ENCODE data around the gene LTV1.
"Not testable (repeated sequence)": the region's sequence is repeated elsewhere in the genome, so short reads cannot be mapped to it uniquely, and the experiment has no call there.

The LTV1 gene

DNA sequence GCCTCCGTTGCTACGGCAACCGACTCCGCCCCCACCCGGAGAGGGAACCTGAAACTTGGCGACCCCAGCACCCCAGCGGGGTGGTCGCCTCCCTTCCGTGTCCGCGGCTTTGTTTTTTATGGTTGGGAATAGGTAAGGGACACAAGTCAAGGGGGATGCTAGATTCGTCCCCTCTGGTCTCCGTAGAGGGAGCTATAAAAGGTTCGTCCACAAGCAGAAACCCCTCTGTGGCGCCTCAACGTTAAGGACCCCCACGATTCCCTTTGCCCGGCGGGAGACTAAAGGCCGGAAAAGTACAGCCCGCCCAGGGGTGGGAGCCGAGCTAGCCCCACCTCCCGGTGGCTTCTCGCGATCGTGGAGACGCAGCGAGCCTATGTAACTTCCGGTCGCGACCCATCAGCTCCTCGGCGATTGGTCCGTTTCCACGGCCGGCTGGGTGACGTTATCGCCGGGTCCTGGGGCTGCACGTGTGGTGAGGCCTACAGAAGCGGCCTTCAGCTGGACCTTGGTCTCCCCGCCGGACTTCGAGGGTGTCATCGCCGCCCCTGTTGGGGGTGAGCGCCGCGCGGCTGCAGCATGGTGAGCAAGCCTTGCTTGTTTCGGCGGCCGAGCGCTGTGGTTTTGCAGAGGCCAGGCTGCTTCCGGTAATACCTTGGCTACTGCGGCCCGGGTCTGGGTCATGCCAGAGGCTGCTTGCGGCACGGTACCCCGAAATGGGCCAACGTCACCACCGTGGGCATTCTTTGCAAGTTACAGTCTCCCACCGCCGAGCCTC is at the start of gene LTV1:
TSS of gene LTV1 (plus strand) at position 437 of the 775 bp plus-strand sequence. CDS start at position 577, 140 bp downstream.
- peak; percentile 89 for DNase-seq (ENCODE audit: low spot score)

DNA sequence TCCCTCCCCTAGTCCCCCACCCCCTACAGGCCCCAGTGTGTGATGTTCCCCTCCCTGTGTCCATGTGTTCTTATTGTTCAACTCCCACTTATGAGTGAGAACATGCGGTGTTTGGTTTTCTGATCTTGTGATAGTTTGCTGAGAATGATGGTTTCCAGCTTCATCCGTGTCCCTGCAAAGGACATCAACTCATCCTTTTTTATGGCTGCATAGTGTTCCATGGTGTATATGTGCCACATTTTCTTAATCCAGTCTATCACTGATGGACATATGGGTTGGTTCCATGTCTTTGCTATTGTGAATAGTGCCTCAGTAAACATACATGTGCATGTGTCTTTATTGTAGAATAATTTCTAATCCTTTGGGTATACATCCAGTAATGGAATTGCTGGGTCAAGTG is 46.6 kb upstream of the LTV1 start:
- not testable (repeated sequence) for DNase-seq (ENCODE audit: low spot score)

DNA sequence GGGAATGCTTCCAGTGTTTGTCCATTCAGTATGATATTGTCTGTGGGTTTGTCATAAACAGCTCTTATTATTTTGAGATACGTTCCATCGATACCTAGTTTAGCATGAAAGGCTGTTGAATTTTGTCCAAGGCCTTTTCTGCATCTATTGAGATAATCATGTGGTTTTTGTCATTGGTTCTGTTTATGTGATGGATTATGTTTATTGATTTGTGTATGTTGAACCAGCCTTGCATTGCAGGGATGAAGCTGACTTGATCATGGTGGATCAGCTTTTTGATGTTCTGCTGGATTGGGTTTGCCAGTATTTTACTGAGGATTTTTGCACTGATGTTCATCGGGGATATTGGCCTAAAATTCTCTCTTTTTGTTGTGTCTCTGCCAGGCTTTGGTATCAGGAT is 44.7 kb upstream of the LTV1 start:
- DNase-seq (ENCODE audit: low spot score), result not testable (repeated sequence)

DNA sequence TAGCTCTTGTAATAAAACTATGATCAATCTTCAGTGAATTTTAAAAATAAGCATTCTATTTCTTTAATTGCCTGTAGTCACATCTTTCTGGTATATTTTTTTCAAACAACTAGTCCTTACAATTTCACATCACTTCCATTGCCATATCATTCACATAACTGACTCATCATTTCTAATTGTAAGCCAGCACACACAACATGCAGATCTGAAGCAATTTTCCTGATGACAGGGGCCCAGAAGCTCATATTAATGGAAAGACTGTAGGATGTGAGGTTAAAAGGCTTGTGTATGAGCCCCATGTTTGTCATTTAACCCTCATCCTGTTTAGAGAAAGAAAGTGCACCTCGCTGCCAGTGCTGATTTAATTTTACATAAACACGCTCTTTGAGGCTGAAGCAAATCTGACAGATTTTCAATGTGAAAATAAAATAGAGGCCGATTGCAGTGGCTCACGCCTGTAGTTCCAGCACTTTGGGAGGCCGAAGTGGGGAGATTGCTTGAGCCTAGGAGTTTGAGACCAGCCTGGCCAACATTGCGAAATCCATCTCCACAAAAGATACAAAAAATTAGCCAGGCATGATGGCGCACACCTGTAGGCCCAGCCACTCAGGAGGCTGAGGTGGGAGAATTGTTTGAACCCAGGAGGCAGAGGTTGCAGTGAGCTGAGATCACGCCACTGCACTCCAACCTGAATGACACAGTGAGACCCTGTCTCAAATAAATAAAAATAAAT is 40.1 kb upstream of the LTV1 start:
- no peak for DNase-seq (ENCODE audit: low spot score)

GRCh38 chr6:143803769-143804568 is 39.2 kb upstream of the LTV1 start:
- no peak for DNase-seq (ENCODE audit: low spot score)

DNA sequence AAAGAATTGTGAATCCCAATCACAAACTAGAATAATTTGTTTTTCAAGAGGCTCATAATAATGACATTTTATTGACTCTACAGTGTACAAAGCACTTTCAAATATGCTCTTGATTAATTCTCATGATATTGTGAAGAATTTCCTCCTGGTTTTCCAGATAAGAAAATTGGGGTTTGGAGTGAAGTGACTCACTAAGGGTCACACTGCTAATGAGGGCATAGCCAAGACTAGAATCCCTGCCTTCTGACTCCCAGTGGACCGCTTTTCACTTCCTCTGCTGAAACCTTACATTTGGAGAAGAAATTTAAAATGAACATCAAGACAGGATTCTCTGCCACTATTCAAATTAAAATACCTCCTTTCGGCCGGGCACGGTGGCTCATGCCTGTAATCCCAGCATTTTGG is 38.3 kb upstream of the LTV1 start:
- no peak for DNase-seq (ENCODE audit: low spot score)

- no peak for DNase-seq (ENCODE audit: low spot score)
Measured at GRCh38 chr6:143806282-143807102, 36.6 kb upstream of the LTV1 start.

GRCh38 chr6:143807103-143807772 is 35.9 kb upstream of the LTV1 start:
- DNase-seq (ENCODE audit: low spot score), result no peak

GRCh38 chr6:143810745-143811144 is 32.4 kb upstream of the LTV1 start:
- no peak for DNase-seq (ENCODE audit: low spot score)

DNA sequence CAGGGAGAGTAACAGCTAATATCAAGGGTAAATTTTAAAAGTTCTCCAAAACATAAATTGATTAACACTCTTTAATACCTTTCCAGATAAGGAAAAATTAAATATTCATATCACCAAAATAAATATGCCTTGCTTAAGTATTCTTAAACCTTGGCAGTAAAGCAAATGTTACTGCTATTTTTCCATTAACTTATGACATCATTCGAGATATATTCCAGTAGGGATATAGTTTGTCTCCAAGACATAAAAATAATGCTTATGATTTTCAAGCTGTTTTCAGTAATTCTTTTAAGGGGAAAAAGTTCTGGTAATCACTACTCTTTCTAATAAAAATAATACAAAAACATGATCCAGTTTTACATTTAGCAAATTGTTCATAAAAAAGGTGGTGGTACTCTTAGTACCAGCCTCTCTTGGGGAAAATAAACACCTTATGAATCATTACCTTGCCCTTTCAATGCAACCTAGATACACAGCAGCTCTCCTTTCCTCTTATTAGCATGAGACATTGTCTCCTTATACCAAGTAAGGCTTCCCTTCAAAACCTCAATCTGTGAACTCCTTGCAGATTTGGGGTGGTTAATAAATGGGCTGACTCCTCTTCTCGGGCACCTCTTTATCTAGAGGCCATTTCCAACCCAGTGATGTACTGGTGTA is 31.5 kb upstream of the LTV1 start:
- DNase-seq (ENCODE audit: low spot score), result no peak

DNA sequence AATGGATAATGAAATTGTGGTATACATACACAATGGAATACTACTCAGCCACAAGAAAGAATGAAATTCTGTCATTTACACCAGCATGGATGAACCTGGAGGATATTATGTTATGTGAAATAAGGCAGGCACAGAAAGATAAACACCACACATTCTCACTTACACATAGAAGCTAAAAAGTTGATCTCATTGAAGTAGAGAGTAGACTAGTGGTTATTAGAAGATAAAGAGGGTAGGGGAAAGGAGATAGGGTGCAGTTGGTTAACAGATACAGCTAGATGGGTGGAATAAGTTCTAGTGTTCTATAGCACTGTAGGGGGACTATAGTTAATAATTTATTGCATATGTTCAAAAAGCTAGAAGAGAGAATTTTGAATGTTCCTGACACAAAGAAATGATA is 25.5 kb upstream of the LTV1 start:
- DNase-seq (ENCODE audit: low spot score), result no peak

GRCh38 chr6:143821359-143821758 is 21.8 kb upstream of the LTV1 start:
- no peak for DNase-seq (ENCODE audit: low spot score)

- no peak for DNase-seq (ENCODE audit: low spot score)
Measured at GRCh38 chr6:143822584-143823024, 20.5 kb upstream of the LTV1 start.

DNA sequence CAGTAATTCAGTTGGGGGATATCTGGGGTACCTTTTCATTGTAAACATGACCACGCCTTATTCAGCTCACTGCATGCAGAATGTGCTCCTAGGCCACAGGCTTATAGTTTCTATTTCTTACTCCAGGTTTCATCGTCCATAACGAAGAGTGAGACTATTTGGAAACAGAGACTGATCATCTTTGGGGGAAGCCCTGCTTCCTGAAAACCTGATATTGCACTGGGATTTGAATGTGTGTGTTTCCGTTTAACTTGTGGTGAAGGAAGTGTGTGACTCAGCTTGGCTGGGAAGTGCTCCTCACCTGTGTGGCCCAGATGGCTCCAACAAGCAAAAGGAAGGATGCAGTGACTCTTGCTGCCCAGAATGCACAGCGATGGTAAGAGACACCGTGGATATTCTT is 19.6 kb upstream of the LTV1 start:
- no peak for DNase-seq (ENCODE audit: low spot score)

- no peak for DNase-seq (ENCODE audit: low spot score)
Measured at GRCh38 chr6:143828572-143828971, 14.6 kb upstream of the LTV1 start.

GRCh38 chr6:143836150-143836549 is 7.0 kb upstream of the LTV1 start:
- no peak for DNase-seq (ENCODE audit: low spot score)

DNA sequence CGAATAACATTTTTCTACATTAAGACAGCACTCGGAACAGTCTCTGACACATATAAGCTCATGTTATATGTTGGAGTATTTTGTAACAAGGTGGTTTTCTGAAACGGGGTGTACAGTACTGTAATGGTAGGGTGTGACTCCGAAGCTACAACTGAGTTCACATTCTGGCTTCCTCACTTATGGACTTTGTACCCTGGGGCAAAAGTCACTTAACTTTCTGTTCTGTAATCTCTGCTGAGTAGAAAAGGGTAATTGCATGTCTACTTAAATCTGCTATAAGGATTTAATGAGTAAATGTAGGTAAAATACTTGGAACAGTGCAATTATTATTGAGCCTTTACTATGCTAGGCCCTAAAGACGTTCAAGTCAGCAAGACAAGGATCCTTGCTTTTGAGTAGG is 4.7 kb upstream of the LTV1 start:
- no peak for DNase-seq (ENCODE audit: low spot score)

- no peak for DNase-seq (ENCODE audit: low spot score)
Measured at GRCh38 chr6:143839196-143839595, 3.9 kb upstream of the LTV1 start.

- no peak for DNase-seq (ENCODE audit: low spot score)
Measured at GRCh38 chr6:143840595-143841265, 2.4 kb upstream of the LTV1 start.

DNA sequence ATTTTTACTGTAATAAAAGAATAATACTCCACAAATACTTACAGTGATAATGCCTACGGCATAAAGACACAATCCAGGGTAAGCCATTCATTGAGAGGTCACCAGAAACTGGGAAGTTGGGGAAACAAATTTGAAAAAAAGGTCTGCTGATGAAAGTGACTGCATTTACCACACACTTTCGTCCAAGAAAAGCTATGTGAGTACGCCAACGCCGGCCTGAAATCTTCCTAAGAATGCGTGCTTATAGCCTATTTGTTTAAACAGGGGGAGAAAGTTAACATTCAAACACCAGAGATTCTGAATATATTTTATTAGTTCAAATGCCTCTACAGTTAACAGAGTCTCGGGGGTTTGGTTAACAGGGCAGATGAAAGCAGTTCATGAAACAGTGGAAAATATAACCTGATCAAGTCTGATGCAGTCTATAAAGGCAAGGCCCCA is 657 bp upstream of the LTV1 start:
- no peak for DNase-seq (ENCODE audit: low spot score)
